ENCODE results near the gene HAND2. TPM values are rescaled to one million over a fixed set of nuclear protein-coding genes. Genes with fewer than 3 reads are reported as not detected.
A peak's percentile ranks its signal among the peaks of the same experiment; 100 is the strongest.

Gene HAND2
- total RNA-seq, 1 donor from 2014 or later, result not detected

GRCh38 chr4:173498771-173499170 is 31.3 kb downstream of the HAND2 start:
- Mint-ChIP-seq H3K27ac (ENCODE audit: unreplicated experiment) (no peak overlapping the region), H3K4me1 (ENCODE audit: low read depth, unreplicated experiment) (peaks cover 4% of the 10 kb centered on the region), H3K9me3 (ENCODE audit: unreplicated experiment) (peaks cover 5% of the 10 kb centered on the region), H3K4me3 (ENCODE audit: unreplicated experiment) (no peak overlapping the region), H3K27me3 (ENCODE audit: unreplicated experiment) (peaks cover 20% of the 10 kb centered on the region), H3K36me3 (ENCODE audit: unreplicated experiment) (peaks cover 3% of the 10 kb centered on the region)
- no peak for TF ChIP-seq CTCF (IDR thresholded peaks at IDR 0.05; ENCODE audit: partially characterized antibody, unreplicated experiment)
- no peak for DNase-seq

- peaks cover 5% of the 10 kb centered on the region for H3K9me3 Mint-ChIP-seq (ENCODE audit: unreplicated experiment)
- DNase-seq, result no peak
- H3K27me3 Mint-ChIP-seq (ENCODE audit: unreplicated experiment), result peaks cover 16% of the 10 kb centered on the region
- peaks cover 3% of the 10 kb centered on the region for H3K36me3 Mint-ChIP-seq (ENCODE audit: unreplicated experiment)
- H3K27ac Mint-ChIP-seq (ENCODE audit: unreplicated experiment), result no peak overlapping the region
- H3K4me1 Mint-ChIP-seq (ENCODE audit: low read depth, unreplicated experiment), result peaks cover 4% of the 10 kb centered on the region
- no peak overlapping the region for H3K4me3 Mint-ChIP-seq (ENCODE audit: unreplicated experiment)
- no peak for TF ChIP-seq CTCF (IDR thresholded peaks at IDR 0.05; ENCODE audit: partially characterized antibody, unreplicated experiment)
These were observed 32.0 kb downstream of the HAND2 start for GRCh38 chr4:173498023-173498422.

- Mint-ChIP-seq H3K4me1 (ENCODE audit: low read depth, unreplicated experiment) (peaks cover 4% of the 10 kb centered on the region), H3K4me3 (ENCODE audit: unreplicated experiment) (peak overlapping the region; percentile 88), H3K27ac (ENCODE audit: unreplicated experiment) (no peak overlapping the region), H3K27me3 (ENCODE audit: unreplicated experiment) (peaks cover 3% of the 10 kb centered on the region), H3K9me3 (ENCODE audit: unreplicated experiment) (peaks cover 3% of the 10 kb centered on the region), H3K36me3 (ENCODE audit: unreplicated experiment) (no peaks in the 10 kb centered on the region)
- TF ChIP-seq CTCF (IDR thresholded peaks at IDR 0.05; ENCODE audit: partially characterized antibody, unreplicated experiment), result peak; percentile 80
- DNase-seq, result peak; percentile 60
These were observed 35.7 kb downstream of the HAND2 start for GRCh38 chr4:173494013-173494970.

- DNase-seq, result no peak
- Mint-ChIP-seq H3K27ac (ENCODE audit: unreplicated experiment) (no peak overlapping the region), H3K4me3 (ENCODE audit: unreplicated experiment) (no peak overlapping the region), H3K9me3 (ENCODE audit: unreplicated experiment) (no peaks in the 10 kb centered on the region), H3K4me1 (ENCODE audit: low read depth, unreplicated experiment) (peaks cover 4% of the 10 kb centered on the region), H3K27me3 (ENCODE audit: unreplicated experiment) (peaks cover 3% of the 10 kb centered on the region), H3K36me3 (ENCODE audit: unreplicated experiment) (no peaks in the 10 kb centered on the region)
- no peak for TF ChIP-seq CTCF (IDR thresholded peaks at IDR 0.05; ENCODE audit: partially characterized antibody, unreplicated experiment)
These were observed 37.0 kb downstream of the HAND2 start for GRCh38 chr4:173493041-173493440.

- Mint-ChIP-seq H3K27ac (ENCODE audit: unreplicated experiment) (no peak overlapping the region), H3K27me3 (ENCODE audit: unreplicated experiment) (peaks cover 3% of the 10 kb centered on the region), H3K9me3 (ENCODE audit: unreplicated experiment) (no peaks in the 10 kb centered on the region), H3K4me3 (ENCODE audit: unreplicated experiment) (no peak overlapping the region), H3K36me3 (ENCODE audit: unreplicated experiment) (no peaks in the 10 kb centered on the region), H3K4me1 (ENCODE audit: low read depth, unreplicated experiment) (peaks cover 4% of the 10 kb centered on the region)
- no peak for TF ChIP-seq CTCF (IDR thresholded peaks at IDR 0.05; ENCODE audit: partially characterized antibody, unreplicated experiment)
- no peak for DNase-seq
These were observed 37.7 kb downstream of the HAND2 start for GRCh38 chr4:173492315-173492714.
